ENCODE data around the gene C2CD4A. TPM values are rescaled to one million over a fixed set of nuclear protein-coding genes. Genes with fewer than 3 reads are reported as not detected.

The C2CD4A gene
- total and polyA plus RNA-seq, 9 of the 15 experiments (the other 6 are each of a cell fraction or from before 2014, with no cell fraction given): not detected

- TF ChIP-seq CTCF (IDR thresholded peaks at IDR 0.05 in 2 of 3, conservative IDR thresholded peaks at IDR 0.05 in 1 of 3; ENCODE audit: insufficient read depth in 2 of 3, low read depth in 1 of 3, low read length in 3 of 3) (peak; percentile 78 to 87 (median 79)), ZNF511 (CRISPR knock-in tag; IDR thresholded peaks at IDR 0.05) (no peak), ZNF449 (CRISPR knock-in tag; IDR thresholded peaks at IDR 0.05) (no peak), RAD21 (CRISPR knock-in tag; conservative IDR thresholded peaks at IDR 0.05 in 1 of 2, IDR thresholded peaks at IDR 0.05 in 1 of 2) (peak; percentile 42 to 57), IFI16 (CRISPR knock-in tag; IDR thresholded peaks at IDR 0.05) (no peak), HNRNPH1 (optimal IDR thresholded peaks at IDR 0.05; ENCODE audit: low read depth, low read length) (no peak), KAT7 (CRISPR knock-in tag; IDR thresholded peaks at IDR 0.05; ENCODE audit: borderline replicate concordance) (peak; percentile 62; the same call in 1 of the 2 replicates), RFX7 (CRISPR knock-in tag; IDR thresholded peaks at IDR 0.05) (no peak), SRSF1 (IDR thresholded peaks at IDR 0.05; ENCODE audit: low read depth, low read length) (no peak), ZNF589 (CRISPR knock-in tag; IDR thresholded peaks at IDR 0.05; ENCODE audit: low read depth) (no peak)
- TF ChIP-seq, protein P1, sequence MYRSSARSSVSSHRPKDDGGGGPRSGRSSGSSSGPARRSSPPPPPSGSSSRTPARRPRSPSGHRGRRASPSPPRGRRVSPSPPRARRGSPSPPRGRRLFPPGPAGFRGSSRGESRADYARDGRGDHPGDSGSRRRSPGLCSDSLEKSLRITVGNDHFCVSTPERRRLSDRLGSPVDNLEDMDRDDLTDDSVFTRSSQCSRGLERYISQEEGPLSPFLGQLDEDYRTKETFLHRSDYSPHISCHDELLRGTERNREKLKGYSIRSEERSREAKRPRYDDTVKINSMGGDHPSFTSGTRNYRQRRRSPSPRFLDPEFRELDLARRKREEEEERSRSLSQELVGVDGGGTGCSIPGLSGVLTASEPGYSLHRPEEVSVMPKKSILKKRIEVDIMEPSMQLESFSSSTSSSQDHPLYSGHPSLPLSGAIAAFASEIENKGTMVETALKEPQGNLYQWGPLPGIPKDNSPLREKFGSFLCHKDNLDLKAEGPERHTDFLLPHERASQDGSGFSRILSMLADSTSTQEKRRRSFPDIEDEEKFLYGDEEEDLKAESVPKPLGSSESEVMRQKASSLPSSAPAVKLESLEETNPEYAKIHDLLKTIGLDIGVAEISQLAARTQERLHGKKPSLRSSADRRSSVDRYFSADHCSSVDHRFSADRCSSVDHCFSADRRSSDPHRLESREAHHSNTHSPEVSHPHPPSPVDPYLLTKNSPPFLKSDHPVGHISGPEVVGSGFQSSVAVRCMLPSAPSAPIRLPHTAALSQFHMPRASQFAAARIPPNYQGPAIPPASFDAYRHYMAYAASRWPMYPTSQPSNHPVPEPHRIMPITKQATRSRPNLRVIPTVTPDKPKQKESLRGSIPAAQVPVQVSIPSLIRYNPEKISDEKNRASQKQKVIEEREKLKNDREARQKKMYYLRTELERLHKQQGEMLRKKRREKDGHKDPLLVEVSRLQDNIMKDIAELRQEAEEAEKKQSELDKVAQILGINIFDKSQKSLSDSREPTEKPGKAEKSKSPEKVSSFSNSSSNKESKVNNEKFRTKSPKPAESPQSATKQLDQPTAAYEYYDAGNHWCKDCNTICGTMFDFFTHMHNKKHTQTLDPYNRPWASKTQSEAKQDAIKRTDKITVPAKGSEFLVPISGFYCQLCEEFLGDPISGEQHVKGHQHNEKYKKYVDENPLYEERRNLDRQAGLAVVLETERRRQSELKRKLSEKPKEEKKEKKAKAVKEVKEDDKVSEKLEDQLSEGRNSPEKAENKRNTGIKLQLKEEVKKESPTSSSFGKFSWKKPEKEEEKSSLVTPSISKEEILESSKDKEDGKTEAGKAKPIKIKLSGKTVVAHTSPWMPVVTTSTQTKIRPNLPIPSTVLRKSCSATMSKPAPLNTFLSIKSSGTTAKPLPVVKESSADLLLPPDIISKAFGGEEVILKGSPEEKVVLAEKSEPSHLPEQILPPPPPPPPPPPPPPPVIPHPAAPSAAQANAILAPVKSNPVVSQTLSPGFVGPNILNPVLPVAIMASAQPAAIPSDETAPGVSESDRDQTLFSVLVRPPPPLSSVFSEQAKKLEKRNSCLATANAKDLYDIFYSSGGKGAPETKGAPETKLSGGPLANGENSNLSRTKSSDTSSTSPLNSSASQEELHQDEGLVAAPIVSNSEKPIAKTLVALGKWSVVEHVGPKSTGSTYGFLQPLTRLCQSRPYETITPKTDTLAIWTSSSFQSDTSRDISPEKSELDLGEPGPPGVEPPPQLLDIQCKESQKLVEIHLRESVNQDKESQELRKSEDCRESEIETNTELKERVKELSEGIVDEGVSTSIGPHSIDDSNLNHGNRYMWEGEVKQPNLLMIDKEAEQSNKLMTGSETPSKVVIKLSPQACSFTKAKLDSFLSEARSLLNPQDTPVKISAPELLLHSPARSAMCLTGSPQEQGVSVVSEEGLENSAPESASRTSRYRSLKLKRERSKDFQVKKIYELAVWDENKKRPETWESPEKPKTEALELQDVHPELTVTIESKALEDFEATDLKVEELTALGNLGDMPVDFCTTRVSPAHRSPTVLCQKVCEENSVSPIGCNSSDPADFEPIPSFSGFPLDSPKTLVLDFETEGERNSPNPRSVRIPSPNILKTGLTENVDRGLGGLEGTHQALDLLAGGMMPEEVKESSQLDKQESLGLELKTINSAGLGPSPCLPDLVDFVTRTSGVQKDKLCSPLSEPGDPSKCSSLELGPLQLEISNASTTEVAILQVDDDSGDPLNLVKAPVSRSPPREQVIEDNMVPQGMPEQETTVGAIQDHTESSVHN (IDR thresholded peaks at IDR 0.05; ENCODE audit: borderline replicate concordance in 1 of 2, low read depth in 1 of 2): 0 out of 4 replicates have a peak, but pooled peaks of 1 of the 2 experiments have one; percentile 37
These were observed 6.5 kb upstream of the C2CD4A start, which contains the start of gene VPS13C (continued) for GRCh38 chr15:62060113-62060895.

Data from K562 (cell line).